ENCODE results near the gene CACNB3. TPM values are rescaled to one million over a fixed set of nuclear protein-coding genes. Genes with fewer than 3 reads are reported as not detected.
"Not testable (repeated sequence)": the region's sequence is repeated elsewhere in the genome, so short reads cannot be mapped to it uniquely, and the experiment has no call there.

The CACNB3 gene
- total and polyA plus RNA-seq, 4 donors: 8.3 to 33.1 (median 11.1) TPM

DNA sequence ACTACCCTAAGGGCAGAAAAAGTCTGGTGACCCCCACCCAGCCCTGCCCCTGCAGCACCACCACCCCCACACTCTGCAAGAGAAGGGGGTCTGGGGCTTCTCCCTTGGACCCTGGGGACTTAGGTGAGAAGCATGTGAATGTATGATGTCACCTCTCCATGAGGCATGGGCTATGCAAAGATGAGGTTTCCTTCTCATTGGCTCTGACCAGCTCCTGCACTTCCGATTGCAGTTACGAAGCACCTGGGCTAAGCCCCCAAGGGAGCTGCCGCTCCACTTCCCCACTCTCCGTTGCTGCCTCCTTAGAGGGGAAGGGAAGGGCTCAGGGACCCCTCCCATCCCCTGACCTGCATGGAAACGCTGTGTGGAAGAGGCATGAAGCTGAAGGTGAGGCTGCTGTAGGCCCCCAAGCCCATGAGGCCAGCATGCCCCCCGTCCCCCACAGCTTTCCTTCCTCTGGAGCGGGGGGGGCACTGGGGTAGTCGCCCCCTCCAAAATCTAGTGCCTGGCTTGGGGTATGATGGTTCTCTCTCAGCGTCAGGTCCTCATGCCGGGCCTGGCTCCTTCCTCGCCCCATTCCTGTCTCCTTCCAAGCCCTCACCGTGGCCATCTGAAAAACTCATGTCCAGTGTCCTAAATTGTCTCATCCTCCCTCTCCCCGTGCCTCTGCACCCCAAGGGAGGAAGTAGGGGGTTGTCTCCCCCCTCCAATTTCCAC is 39.1 kb downstream of the CACNB3 start:
- Histone ChIP-seq H3K27ac (ENCODE audit: low read depth in 1 of 2, low read length in 1 of 2) (no peak overlapping the region), H3K36me3 (ENCODE audit: control insufficient read depth in 4 of 4, insufficient read depth in 4 of 4, low read length in 4 of 4) (peaks cover 0 to 16% (median 0%) of the 10 kb centered on the region in 4 donors), H3K27me3 (ENCODE audit: control insufficient read depth in 3 of 3, insufficient read depth in 3 of 3, low read length in 2 of 3) (no peaks in the 10 kb centered on the region), H3K4me1 (ENCODE audit: control insufficient read depth in 5 of 5, insufficient read depth in 5 of 5, low read length in 5 of 5) (peaks cover 2 to 7% (median 5%) of the 10 kb centered on the region in 5 donors), H3K9me3 (ENCODE audit: control insufficient read depth in 4 of 4, insufficient read depth in 3 of 4, low read length in 3 of 4) (no peaks in the 10 kb centered on the region), H3K4me3 (no peak overlapping the region), H3K9ac (ENCODE audit: insufficient read depth in 1 of 2, low read length in 2 of 2) (no peak overlapping the region)
- 86 to 90% methylated on average over 13 of the region's 13 CpGs for WGBS, 2 donors
- TF ChIP-seq, protein P1, sequence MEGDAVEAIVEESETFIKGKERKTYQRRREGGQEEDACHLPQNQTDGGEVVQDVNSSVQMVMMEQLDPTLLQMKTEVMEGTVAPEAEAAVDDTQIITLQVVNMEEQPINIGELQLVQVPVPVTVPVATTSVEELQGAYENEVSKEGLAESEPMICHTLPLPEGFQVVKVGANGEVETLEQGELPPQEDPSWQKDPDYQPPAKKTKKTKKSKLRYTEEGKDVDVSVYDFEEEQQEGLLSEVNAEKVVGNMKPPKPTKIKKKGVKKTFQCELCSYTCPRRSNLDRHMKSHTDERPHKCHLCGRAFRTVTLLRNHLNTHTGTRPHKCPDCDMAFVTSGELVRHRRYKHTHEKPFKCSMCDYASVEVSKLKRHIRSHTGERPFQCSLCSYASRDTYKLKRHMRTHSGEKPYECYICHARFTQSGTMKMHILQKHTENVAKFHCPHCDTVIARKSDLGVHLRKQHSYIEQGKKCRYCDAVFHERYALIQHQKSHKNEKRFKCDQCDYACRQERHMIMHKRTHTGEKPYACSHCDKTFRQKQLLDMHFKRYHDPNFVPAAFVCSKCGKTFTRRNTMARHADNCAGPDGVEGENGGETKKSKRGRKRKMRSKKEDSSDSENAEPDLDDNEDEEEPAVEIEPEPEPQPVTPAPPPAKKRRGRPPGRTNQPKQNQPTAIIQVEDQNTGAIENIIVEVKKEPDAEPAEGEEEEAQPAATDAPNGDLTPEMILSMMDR (IDR thresholded peaks at IDR 0.05; ENCODE audit: control extremely low read depth, extremely low read depth): no peak
- ATAC-seq (ENCODE audit: insufficient read depth, low FRiP score) (no peak), DNase-seq (no peak)

DNA sequence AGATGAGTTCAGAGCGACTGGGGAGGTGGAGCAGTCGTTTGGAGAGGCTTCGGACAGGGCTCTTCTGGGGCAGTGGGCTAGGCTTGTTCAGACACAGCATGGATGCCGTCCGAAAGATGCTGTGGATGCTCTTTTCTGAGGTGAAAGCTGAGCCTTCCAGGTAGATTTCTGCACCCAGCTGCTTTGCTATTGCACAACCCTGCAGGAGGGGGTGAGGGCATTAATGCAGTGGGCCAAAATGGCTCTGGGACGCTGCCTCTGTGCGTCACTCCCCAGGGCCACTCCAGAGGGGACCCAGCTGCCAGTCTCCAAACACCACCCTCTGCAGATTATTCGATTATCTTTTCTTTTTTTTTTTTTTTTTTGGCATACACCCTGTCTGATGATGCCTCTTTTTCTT is 39.7 kb downstream of the CACNB3 start:
- ATAC-seq (ENCODE audit: insufficient read depth, low FRiP score) (no peak), DNase-seq (no peak)
- WGBS, 2 donors: 84 to 93% methylated on average over 8 of the region's 8 CpGs
- Histone ChIP-seq H3K9me3 (ENCODE audit: control insufficient read depth in 4 of 4, insufficient read depth in 3 of 4, low read length in 3 of 4) (no peaks in the 10 kb centered on the region), H3K27ac (ENCODE audit: low read depth in 1 of 2, low read length in 1 of 2) (no peak overlapping the region), H3K9ac (ENCODE audit: insufficient read depth in 1 of 2, low read length in 2 of 2) (no peak overlapping the region), H3K4me1 (ENCODE audit: control insufficient read depth in 5 of 5, insufficient read depth in 5 of 5, low read length in 5 of 5) (peaks cover 0 to 7% (median 2%) of the 10 kb centered on the region in 5 donors), H3K36me3 (ENCODE audit: control insufficient read depth in 4 of 4, insufficient read depth in 4 of 4, low read length in 4 of 4) (peaks cover 0 to 16% (median 0%) of the 10 kb centered on the region in 4 donors), H3K27me3 (ENCODE audit: control insufficient read depth in 3 of 3, insufficient read depth in 3 of 3, low read length in 2 of 3) (peaks cover 0 to 2% (median 0%) of the 10 kb centered on the region in 3 donors), H3K4me3 (no peak overlapping the region)
- TF ChIP-seq, protein P1 (IDR thresholded peaks at IDR 0.05; ENCODE audit: control extremely low read depth, extremely low read depth): no peak

DNA sequence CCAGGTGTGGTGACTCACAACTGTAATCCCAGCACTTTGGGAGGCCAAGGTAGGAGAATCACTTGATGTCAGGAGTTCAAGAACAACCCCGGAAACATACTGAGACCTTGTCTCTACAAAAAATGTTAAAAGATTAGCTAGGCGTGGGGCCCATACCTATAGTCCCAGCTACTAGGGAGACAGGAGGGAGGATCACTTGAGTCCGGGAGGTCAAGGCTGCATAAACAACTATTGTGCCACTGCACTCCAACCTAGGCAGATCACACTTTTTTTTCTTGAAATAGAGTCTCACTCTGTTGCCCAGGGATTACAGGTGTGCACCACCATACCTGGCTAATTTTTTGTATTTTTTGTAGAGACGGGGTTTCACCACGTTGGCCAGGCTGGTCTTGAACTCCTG is 41.3 kb downstream of the CACNB3 start:
- TF ChIP-seq, protein P1 (IDR thresholded peaks at IDR 0.05; ENCODE audit: control extremely low read depth, extremely low read depth): no peak
- Histone ChIP-seq H3K36me3 (ENCODE audit: control insufficient read depth in 4 of 4, insufficient read depth in 4 of 4, low read length in 4 of 4) (peaks cover 0 to 16% (median 0%) of the 10 kb centered on the region in 4 donors), H3K27me3 (ENCODE audit: control insufficient read depth in 3 of 3, insufficient read depth in 3 of 3, low read length in 2 of 3) (peaks cover 0 to 10% (median 2%) of the 10 kb centered on the region in 3 donors), H3K4me1 (ENCODE audit: control insufficient read depth in 5 of 5, insufficient read depth in 5 of 5, low read length in 5 of 5) (peaks cover 0 to 12% (median 0%) of the 10 kb centered on the region in 5 donors), H3K27ac (ENCODE audit: low read depth in 1 of 2, low read length in 1 of 2) (no peak overlapping the region), H3K9ac (ENCODE audit: insufficient read depth in 1 of 2, low read length in 2 of 2) (no peak overlapping the region), H3K4me3 (no peak overlapping the region), H3K9me3 (ENCODE audit: control insufficient read depth in 4 of 4, insufficient read depth in 3 of 4, low read length in 3 of 4) (no peaks in the 10 kb centered on the region)
- 95 to 99% methylated on average over 5 of the region's 5 CpGs for WGBS, 2 donors
- DNase-seq (no peak), ATAC-seq (ENCODE audit: insufficient read depth, low FRiP score) (no peak)

DNA sequence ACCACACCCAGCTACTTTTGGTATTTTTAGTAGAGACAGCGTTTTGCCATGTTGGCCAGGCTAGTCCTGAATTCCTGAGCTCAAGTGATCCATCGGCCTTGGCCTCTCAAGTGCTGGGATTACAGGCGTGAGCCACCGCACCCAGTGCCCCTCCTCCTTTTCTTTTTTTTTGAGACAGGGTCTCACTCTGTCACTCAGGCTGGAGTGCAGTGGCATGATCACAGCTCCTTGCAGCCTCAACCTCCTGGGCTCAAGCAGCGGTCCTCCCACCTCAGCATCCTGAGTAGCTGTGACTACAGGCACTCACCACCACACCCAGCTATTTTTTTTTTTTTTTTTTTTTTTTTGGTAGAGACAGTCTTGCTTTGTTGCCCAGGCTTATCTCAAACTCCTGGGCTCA is 41.9 kb downstream of the CACNB3 start:
- Histone ChIP-seq H3K4me1 (ENCODE audit: control insufficient read depth in 5 of 5, insufficient read depth in 5 of 5, low read length in 5 of 5) (peaks cover 0 to 17% (median 0%) of the 10 kb centered on the region in 5 donors), H3K27me3 (ENCODE audit: control insufficient read depth in 3 of 3, insufficient read depth in 3 of 3, low read length in 2 of 3) (peaks cover 0 to 14% (median 2%) of the 10 kb centered on the region in 3 donors), H3K36me3 (ENCODE audit: control insufficient read depth in 4 of 4, insufficient read depth in 4 of 4, low read length in 4 of 4) (peaks cover 0 to 16% (median 0%) of the 10 kb centered on the region in 4 donors)
- not testable (repeated sequence) for DNase-seq; H3K9ac ChIP-seq (ENCODE audit: insufficient read depth in 1 of 2, low read length in 2 of 2); ATAC-seq (ENCODE audit: insufficient read depth, low FRiP score); H3K27ac ChIP-seq (ENCODE audit: low read depth in 1 of 2, low read length in 1 of 2); H3K4me3 ChIP-seq; H3K9me3 ChIP-seq (ENCODE audit: control insufficient read depth in 4 of 4, insufficient read depth in 3 of 4, low read length in 3 of 4)
- 85 to 90% methylated on average over 5 of the region's 5 CpGs for WGBS, 2 donors

Data from lung (tissue), 12 donors.